SU-DHL-6 (cell line): ENCODE results near the gene CCDC85A.

ENCODE experiments used
- EZH2phosphoT487 ChIP-seq: fragments of 200-600 bp; sonication (generic), shearing (Covaris generic); conservative IDR thresholded peaks from 2 replicates; pipeline ENCODE4 v1.6.1; 2018; ENCODE audit warnings: mild to moderate bottlenecking, antibody characterized with exemption, low read length, moderate library complexity, mixed read lengths
- TF ChIP-seq, protein P1 (sequence below): fragments of 200-600 bp; sonication (generic); IDR thresholded peaks from one replicate; pipeline ENCODE4 v1.5.1; 2017; ENCODE audit warnings: antibody characterized with exemption, mild to moderate bottlenecking, low read length, moderate library complexity; ENCODE audit not compliant: insufficient read depth, poor library complexity, severe bottlenecking

DNA sequence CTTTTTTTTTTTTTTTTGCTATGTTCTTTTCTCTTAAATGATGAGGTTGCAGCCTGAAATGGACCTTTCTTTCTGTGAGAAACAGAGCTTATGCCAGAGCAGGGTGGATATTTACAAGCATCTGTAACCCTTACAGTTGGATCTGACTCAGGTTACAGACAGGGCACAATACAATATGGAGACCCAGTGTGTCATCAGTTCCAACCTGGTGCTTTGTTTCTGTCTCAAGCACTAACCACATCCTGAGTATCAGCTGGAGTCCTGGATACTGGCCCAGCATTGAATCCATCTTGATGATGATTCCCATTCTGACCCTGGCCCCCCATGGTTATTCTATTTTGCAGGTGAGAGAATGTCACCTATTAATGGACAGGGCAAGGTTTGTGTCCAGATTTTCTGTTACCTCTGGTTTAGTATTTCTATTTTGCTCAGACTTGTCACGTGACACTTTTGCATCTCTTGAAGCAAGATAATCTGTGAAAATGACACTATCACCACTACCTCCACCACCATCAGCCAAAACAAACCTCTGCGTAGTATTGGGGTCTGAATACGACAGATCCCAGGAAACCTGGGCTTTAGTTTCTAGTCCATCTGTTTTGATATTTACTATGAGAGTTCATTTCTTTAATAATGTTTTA lies 174.0 kb downstream of the CCDC85A start:
- TF ChIP-seq, protein P1, sequence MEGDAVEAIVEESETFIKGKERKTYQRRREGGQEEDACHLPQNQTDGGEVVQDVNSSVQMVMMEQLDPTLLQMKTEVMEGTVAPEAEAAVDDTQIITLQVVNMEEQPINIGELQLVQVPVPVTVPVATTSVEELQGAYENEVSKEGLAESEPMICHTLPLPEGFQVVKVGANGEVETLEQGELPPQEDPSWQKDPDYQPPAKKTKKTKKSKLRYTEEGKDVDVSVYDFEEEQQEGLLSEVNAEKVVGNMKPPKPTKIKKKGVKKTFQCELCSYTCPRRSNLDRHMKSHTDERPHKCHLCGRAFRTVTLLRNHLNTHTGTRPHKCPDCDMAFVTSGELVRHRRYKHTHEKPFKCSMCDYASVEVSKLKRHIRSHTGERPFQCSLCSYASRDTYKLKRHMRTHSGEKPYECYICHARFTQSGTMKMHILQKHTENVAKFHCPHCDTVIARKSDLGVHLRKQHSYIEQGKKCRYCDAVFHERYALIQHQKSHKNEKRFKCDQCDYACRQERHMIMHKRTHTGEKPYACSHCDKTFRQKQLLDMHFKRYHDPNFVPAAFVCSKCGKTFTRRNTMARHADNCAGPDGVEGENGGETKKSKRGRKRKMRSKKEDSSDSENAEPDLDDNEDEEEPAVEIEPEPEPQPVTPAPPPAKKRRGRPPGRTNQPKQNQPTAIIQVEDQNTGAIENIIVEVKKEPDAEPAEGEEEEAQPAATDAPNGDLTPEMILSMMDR, result no peak
- no peak for TF ChIP-seq EZH2phosphoT487
